DOHH2 (cell line): ENCODE measurements around the gene PRMT1.

Source experiments
- EZH2phosphoT487 ChIP-seq: fragments of 200-600 bp; sonication (generic); IDR thresholded peaks from 2 replicates; pipeline ENCODE4 v1.6.1; 2017; ENCODE audit warnings: borderline replicate concordance, mild to moderate bottlenecking, antibody characterized with exemption, low read length, moderate library complexity, mixed read lengths
- TF ChIP-seq, protein P1 (sequence below): fragments of 200-600 bp; sonication (generic); IDR thresholded peaks from one replicate; pipeline ENCODE4 v1.5.1; 2014; ENCODE audit warnings: antibody characterized with exemption, mild to moderate bottlenecking, low read depth, low read length; ENCODE audit not compliant: poor library complexity, severe bottlenecking

DNA sequence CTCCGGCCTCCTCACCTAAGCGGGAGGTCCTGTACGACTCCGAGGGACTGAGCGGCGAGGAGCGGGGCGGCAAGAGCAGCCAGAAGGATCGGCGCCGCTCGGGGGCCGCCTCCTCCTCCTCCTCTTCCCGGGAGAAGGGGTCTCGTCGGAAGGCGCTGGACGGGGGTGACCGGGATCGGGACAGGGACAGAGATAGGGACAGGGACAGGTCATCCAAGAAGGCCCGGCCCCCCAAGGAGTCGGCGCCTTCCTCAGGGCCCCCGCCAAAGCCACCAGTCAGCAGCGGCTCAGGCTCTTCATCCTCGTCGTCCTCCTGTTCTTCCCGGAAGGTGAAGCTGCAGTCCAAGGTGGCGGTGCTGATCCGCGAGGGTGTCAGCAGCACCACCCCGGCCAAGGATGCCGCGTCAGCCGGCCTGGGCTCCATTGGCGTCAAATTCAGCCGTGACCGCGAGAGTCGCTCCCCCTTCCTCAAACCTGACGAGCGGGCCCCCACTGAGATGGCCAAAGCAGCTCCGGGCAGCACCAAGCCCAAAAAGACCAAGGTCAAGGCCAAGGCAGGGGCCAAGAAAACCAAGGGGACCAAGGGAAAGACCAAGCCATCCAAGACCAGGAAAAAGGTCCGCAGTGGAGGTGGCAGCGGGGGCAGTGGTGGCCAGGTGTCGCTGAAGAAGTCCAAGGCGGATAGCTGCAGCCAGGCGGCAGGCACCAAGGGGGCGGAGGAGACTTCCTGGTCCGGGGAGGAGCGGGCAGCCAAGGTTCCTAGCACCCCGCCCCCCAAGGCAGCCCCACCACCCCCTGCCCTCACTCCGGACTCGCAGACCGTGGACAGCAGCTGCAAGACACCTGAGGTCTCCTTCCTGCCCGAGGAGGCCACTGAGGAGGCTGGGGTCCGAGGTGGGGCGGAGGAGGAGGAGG is 24.3 kb upstream of the PRMT1 start:
- TF ChIP-seq, protein P1, sequence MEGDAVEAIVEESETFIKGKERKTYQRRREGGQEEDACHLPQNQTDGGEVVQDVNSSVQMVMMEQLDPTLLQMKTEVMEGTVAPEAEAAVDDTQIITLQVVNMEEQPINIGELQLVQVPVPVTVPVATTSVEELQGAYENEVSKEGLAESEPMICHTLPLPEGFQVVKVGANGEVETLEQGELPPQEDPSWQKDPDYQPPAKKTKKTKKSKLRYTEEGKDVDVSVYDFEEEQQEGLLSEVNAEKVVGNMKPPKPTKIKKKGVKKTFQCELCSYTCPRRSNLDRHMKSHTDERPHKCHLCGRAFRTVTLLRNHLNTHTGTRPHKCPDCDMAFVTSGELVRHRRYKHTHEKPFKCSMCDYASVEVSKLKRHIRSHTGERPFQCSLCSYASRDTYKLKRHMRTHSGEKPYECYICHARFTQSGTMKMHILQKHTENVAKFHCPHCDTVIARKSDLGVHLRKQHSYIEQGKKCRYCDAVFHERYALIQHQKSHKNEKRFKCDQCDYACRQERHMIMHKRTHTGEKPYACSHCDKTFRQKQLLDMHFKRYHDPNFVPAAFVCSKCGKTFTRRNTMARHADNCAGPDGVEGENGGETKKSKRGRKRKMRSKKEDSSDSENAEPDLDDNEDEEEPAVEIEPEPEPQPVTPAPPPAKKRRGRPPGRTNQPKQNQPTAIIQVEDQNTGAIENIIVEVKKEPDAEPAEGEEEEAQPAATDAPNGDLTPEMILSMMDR = no peak
- TF ChIP-seq EZH2phosphoT487 = no peak
